ENCODE results near the gene TBC1D10A.
"Not testable (repeated sequence)": the region's sequence is repeated elsewhere in the genome, so short reads cannot be mapped to it uniquely, and the experiment has no call there.

Gene TBC1D10A

GRCh38 chr22:30344447-30345200, 17.9 kb upstream of the TBC1D10A start:
- DNase-seq = peak; percentile 67

DNA sequence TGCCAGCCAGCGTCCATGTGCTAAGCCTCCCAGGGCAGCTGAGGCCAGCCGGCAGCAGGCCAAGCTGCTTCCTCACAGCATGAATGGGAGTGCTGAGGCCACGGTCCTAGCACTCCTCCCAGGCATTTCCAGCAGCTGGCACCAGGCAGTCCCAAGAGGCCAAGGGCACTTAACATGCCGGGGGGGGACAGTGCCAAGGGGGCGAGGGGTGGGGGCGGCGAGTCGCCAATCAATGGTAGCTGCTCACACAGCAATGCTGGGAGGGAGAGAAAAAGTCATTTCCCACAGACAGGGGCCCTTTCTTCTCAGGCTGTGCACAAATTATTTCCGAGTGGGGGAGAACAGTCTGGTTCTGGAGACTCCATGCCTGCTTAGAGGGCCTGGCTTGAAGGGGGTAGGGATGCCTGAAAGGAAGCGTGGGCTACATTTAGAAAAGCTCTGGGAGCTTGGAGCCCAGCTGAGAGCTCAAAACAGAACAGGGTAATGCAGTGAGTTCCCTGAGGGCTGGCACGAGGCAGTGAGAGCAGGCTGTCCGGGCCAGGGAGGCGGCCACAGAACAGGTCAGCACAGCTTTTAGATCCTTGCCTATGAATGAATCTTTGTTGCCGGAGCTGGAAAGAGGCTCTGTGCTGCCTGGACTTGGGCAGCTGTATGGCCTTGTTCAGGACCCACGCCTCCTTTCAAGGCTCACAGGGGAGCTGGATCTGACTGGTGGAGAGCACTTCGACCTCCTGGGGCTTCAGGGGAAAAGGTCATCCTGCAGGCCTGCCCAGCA, 14.4 kb upstream of the TBC1D10A start:
- DNase-seq = no peak

- DNase-seq = no peak
Measured at GRCh38 chr22:30338802-30339201, 12.1 kb upstream of the TBC1D10A start.

DNA sequence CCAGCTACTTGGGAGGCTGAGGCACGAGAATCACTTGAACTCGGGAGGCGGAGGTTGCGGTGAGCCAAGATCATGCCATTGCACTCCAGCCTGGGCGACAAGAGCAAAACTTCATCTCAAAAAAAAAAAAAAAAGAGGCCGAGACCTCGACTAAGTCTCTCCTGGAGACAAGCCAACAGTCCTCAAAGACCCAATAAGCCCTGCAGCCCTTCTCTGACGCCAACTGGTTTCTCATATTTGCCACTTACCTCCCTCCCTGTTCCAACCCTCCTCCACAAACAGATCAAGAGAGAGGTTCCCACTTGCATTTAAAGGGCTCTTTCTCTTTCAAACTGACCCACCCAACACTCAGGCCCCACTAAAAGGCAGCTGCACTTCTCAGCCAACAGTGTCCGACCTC, 11.6 kb upstream of the TBC1D10A start:
- not testable (repeated sequence) for DNase-seq

GRCh38 chr22:30337461-30337778, 10.7 kb upstream of the TBC1D10A start:
- DNase-seq = no peak

GRCh38 chr22:30336752-30337460, 10.2 kb upstream of the TBC1D10A start:
- DNase-seq = no peak

DNA sequence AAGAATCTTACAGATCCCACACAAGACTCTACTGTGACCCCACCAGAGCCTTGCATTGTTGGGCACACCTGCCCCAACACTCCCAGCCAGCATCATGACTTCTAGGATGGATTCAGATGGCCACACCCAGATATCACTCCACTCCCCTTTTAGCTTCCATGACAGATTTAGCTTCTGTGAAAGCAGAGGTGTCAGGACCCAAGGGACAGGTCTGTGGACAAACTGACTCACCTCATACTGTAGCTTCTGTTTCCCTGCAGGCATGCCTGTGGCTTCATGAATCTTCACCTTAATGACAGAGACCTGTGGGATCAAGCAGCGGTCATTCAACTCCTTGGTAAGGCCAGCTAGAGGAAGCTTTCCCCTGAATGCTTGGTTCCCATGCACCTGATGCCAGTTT, 8.5 kb upstream of the TBC1D10A start:
- no peak for DNase-seq

- DNase-seq = no peak
Measured at GRCh38 chr22:30334646-30335045, 7.9 kb upstream of the TBC1D10A start.

DNA sequence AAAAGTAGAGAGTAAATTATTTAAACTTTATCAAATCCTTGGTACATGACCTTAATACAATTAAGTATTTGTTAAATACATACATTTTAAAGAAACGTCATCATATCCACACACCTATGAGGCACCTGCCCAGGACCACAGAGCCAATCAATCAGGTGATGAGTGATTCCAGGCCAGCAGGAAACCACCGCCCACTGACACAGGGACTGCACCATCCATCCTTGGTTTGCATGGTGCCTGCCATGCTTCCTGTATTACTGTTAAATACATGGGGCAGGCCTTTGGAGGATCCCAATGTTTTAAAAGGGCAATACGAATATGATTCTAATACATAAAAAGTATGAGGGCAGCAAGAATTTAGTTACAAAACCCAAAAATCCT, 7.0 kb upstream of the TBC1D10A start:
- peak; percentile 41 for DNase-seq

DNA sequence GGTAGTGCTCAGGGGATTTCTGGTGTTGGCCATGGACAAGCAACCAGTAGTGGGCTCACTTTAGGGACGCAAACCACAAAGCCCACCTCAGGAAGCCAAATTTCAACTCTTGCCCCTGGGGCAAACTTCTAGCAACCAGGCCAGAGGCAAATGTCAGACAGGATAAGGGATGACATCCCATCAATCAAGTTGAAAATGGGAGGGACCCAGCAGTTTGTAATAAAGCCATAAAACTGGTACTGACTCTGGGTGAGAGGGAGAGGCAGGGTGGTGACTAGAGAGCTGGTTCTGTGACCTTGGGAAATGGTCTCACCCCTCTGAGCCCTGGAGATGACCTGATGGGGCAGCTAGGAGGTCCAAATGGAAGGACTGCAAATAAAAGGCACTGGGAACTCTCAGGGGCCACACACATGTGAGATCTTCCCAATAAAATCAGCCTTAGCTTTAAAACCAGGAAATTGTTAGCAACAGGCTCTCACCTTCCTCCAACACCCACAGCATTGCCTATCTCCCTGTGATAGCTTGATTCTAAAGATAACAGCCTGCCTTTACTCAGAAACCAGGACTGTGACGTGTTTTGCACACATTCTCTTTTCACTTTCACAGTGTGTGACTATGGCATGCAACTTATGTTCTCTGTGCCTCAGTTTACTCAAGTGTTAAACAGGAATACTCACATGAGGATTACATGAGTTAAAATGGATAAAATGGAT, 6.4 kb upstream of the TBC1D10A start:
- no peak for DNase-seq

DNA sequence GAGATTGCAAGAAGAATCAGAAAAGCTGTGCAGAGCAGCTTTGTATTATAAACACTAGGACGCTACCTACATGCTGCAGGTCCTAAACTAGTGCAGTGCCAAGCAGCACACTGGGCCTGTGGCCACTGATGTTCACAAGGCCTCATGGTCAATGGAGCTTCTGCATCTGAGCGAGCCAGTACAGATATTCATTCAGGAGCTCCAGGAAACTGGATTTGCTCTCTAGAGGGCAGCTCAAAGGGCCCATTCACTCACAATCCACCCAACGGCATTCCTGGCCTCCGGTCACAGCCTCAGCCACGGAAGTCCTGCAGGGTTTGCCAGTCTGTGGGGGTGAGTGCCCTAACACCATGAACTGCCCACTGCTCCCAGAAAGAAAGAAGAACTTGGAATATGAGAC, 5.8 kb upstream of the TBC1D10A start:
- DNase-seq = no peak

GRCh38 chr22:30328466-30329049, 1.8 kb upstream of the TBC1D10A start:
- no peak for DNase-seq

DNA sequence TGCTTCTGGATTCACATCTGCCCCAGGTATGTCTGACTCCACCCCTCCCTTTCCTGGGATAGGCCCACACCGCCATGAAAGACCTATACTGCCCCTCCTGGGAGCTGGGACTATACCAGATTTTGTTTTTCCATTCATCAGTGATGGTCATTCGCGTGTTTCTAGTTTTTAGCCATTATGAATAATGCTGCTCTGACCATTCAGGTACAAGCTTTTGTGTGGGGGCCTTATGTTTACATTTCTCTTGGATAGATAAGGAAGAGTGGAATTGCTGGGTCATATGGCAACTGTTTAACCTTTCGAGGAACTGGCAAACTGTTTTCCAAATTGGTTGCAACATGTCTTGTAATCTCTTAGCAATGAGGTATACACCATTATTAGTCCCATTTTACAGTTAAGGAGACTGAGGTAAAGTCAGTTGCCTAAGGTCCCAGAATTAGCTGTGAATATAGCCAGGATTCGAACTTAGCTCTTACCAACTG, 1.2 kb upstream of the TBC1D10A start:
- no peak for DNase-seq

GRCh38 chr22:30326255-30326705, 461 bp downstream of the TBC1D10A start:
- peak; percentile 42 for DNase-seq

GRCh38 chr22:30325724-30326254, 952 bp downstream of the TBC1D10A start:
- no peak for DNase-seq

DNA sequence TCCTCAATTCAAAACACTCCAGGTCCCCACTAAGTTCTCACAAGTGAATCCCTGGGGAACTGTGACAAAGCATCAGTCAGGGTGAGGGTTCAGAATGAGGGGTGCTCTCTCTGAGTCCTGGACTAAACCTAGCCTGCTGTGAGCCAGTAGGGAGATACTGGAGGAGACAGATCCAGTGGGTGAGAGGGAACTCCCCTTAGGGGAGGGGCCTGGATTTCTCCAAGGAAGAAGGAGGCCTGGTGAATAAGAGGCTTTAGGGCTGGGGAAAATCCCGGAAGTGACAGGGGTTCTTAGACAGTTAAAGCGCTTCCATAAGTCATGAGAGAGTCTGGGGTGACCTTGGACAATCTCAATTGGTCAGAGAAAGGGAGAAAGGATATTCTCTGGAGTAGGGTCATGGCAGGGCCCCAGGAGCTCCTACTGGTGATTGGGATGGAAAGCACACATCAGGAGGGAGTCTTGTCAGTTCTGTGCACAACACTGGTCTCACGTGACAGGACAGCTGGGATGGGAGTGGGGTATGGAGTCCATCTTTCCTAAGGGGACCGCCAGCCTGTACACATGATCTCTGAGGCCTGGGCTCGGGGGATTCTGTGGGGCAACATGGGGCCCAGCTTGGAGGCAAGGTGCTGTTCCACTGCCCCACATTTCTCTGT, 1.5 kb downstream of the TBC1D10A start:
- no peak for DNase-seq

GRCh38 chr22:30324014-30324730, 2.6 kb downstream of the TBC1D10A start:
- peak; percentile 53 for DNase-seq

DNA sequence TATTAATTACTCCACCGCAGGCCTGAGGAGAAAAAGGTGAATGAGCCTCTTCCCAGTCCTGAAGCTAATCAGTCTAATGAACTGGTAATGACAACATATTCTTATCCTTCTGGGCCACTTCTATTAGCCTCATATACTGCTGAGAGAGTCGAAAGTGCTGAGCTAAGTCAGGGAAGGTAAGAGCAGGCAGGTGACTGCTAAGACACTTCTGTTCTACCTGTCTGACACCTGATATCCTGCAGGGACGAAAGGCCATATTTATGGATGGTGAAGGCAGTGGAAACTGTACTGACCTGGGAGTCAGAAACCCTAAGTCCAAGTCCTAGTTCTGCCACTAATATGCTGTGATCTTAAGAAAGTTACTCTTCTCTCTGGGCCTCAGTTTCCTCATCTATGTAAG, 3.5 kb downstream of the TBC1D10A start:
- no peak for DNase-seq

- DNase-seq = no peak
Measured at GRCh38 chr22:30321461-30321860, 5.3 kb downstream of the TBC1D10A start.

DNA sequence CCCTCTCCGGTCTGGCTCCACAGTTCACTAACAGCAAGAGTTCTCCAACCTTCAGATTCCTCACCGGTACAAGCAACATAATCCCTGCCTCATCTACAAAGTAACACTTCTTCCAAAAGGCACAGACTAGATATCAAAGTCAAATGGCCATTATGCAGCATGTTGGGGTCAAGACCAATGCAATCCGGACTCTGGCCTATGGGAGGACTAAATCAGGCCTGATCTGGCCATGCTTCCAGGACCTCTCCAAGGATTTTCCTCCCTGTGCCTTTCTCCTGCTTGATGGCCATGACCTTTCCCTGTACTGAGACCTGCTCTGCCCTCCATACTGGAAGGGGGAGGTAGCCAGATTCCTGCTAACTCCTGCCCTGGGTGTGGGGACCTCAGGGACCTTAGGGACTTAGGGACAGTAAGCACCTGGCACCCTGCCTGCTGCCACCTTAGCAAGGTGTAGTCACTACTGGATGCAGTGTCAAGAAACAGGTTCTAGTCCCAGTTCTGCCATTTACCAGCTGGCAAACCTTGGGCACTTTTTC, 6.7 kb downstream of the TBC1D10A start:
- no peak for DNase-seq
